ENCODE results near the gene UMODL1. TPM values are rescaled to one million over a fixed set of nuclear protein-coding genes. Genes with fewer than 3 reads are reported as not detected.
A peak's percentile ranks its signal among the peaks of the same experiment; 100 is the strongest.

The UMODL1 gene
- total RNA-seq, 6 experiments from 2014 or later = 0.06 to 1.2 (median 0.75) TPM; not detected in 2

GRCh38 chr21:42097860-42098454 is 26.8 kb downstream of the UMODL1 start:
- WGBS (ENCODE audit: insufficient coverage, low coverage, low lambda C conversion rate, missing lambda C conversion rate) = 32% methylated on average over 8 of the region's 8 CpGs
- TF ChIP-seq CTCF (IDR thresholded peaks at IDR 0.05) (no peak), POLR2A (IDR thresholded peaks at IDR 0.05) (no peak)
- Histone ChIP-seq H3K4me1 (no peaks in the 10 kb centered on the region), H3K36me3 (no peaks in the 10 kb centered on the region), H3K4me3 (no peak overlapping the region), H3K27ac (no peak overlapping the region), H3K9me3 (no peaks in the 10 kb centered on the region), H3K27me3 (peaks cover 0 to 1% of the 10 kb centered on the region in 2 donors)
- DNase-seq (peak in 1 of 3 donors; percentile 55), ATAC-seq (peak; percentile 70 to 95 (median 80))
- intact Hi-C loops (cut with DNase I) = no loop called here

- H3K4me1 ChIP-seq = no peaks in the 10 kb centered on the region
- no peaks in the 10 kb centered on the region for H3K36me3 ChIP-seq
- WGBS (ENCODE audit: insufficient coverage, low coverage, low lambda C conversion rate, missing lambda C conversion rate) = 57% methylated on average over 7 of the region's 21 CpGs
- intact Hi-C loops (cut with DNase I) = no loop called here
- no peak overlapping the region for H3K27ac ChIP-seq
- no peaks in the 10 kb centered on the region for H3K9me3 ChIP-seq
- no peak for DNase-seq
- H3K27me3 ChIP-seq = no peaks in the 10 kb centered on the region
- H3K4me3 ChIP-seq = no peak overlapping the region
- peak in 3 of 4 donors; percentile 20 to 39 (median 20) for ATAC-seq
- no peak for TF ChIP-seq POLR2A (IDR thresholded peaks at IDR 0.05)
Measured at GRCh38 chr21:42098957-42099505, 27.9 kb downstream of the UMODL1 start.

GRCh38 chr21:42101246-42101645 is 30.1 kb downstream of the UMODL1 start:
- 43% methylated on average over 2 of the region's 14 CpGs for WGBS (ENCODE audit: insufficient coverage, low coverage, low lambda C conversion rate, missing lambda C conversion rate)
- intact Hi-C loops (cut with DNase I) = loop anchor here in 1 of 2 donors (10.0 kb wide), 1 partner anchor 86 kb away; the partner anchor contains the start of gene ZBTB21
- no peak for ATAC-seq
- no peak for TF ChIP-seq POLR2A (IDR thresholded peaks at IDR 0.05)
- no peak for TF ChIP-seq CTCF (IDR thresholded peaks at IDR 0.05)
- Histone ChIP-seq H3K9me3 (no peaks in the 10 kb centered on the region), H3K36me3 (no peaks in the 10 kb centered on the region), H3K27me3 (no peaks in the 10 kb centered on the region), H3K4me1 (no peaks in the 10 kb centered on the region), H3K27ac (no peak overlapping the region), H3K4me3 (no peak overlapping the region)
- DNase-seq = no peak

- no peaks in the 10 kb centered on the region for H3K27me3 ChIP-seq
- no peaks in the 10 kb centered on the region for H3K36me3 ChIP-seq
- no peak overlapping the region for H3K4me3 ChIP-seq
- no peak overlapping the region for H3K27ac ChIP-seq
- no peaks in the 10 kb centered on the region for H3K9me3 ChIP-seq
- DNase-seq (no peak), ATAC-seq (no peak)
- H3K4me1 ChIP-seq = no peaks in the 10 kb centered on the region
- intact Hi-C loops (cut with DNase I) = loop anchor here in 1 of 2 donors (10.0 kb wide), 1 partner anchor 87 kb away; the partner anchor contains the start of gene ZBTB21
- TF ChIP-seq CTCF (IDR thresholded peaks at IDR 0.05) = no peak
- no peak for TF ChIP-seq POLR2A (IDR thresholded peaks at IDR 0.05)
- WGBS (ENCODE audit: insufficient coverage, low coverage, low lambda C conversion rate, missing lambda C conversion rate) = 51% methylated on average over 6 of the region's 6 CpGs
Measured at GRCh38 chr21:42102076-42102475, 31.0 kb downstream of the UMODL1 start.

- no peaks in the 10 kb centered on the region for H3K4me1 ChIP-seq
- WGBS (ENCODE audit: insufficient coverage, low coverage, low lambda C conversion rate, missing lambda C conversion rate) = 71% methylated on average over 3 of the region's 5 CpGs
- TF ChIP-seq CTCF (IDR thresholded peaks at IDR 0.05) (no peak), POLR2A (IDR thresholded peaks at IDR 0.05) (no peak)
- no peaks in the 10 kb centered on the region for H3K27me3 ChIP-seq
- no peaks in the 10 kb centered on the region for H3K9me3 ChIP-seq
- H3K36me3 ChIP-seq = no peaks in the 10 kb centered on the region
- no peak overlapping the region for H3K4me3 ChIP-seq
- no peak for ATAC-seq
- no peak for DNase-seq
- H3K27ac ChIP-seq = no peak overlapping the region
- intact Hi-C loops (cut with DNase I) = loop anchor here in 1 of 2 donors (10.0 kb wide), 1 partner anchor 88 kb away; the partner anchor contains the start of gene ZBTB21
Measured at GRCh38 chr21:42102526-42102925, 31.4 kb downstream of the UMODL1 start.
